ENCODE results near the gene DTX3L.

The DTX3L gene

DNA sequence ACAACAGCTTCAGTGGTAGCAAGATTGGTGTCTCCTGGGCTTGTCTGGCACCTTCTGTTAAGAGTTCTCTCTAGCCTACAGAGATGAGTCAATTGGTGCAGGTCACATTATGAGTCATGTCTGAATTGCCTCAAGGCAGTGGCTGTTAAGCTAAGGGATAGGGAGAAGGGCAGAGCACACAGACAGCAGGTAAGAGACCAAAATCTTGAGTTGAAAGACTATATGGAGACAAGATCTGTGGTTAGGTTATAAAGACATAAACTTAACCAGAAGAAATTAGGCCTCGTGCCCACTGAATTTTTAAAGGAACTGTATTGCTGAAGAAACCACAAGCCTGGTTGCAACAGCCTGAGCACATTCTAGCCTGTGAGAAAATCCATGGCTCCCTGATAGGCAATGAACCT lies 30.2 kb upstream of the DTX3L start:
- Histone ChIP-seq H3K4me2 (ENCODE audit: low read depth, low read length, poor library complexity, severe bottlenecking) (no peak overlapping the region), H3K27ac (ENCODE audit: low read depth, low read length) (no peak overlapping the region), H3K36me3 (ENCODE audit: low read length) (no peaks in the 10 kb centered on the region)

DNA sequence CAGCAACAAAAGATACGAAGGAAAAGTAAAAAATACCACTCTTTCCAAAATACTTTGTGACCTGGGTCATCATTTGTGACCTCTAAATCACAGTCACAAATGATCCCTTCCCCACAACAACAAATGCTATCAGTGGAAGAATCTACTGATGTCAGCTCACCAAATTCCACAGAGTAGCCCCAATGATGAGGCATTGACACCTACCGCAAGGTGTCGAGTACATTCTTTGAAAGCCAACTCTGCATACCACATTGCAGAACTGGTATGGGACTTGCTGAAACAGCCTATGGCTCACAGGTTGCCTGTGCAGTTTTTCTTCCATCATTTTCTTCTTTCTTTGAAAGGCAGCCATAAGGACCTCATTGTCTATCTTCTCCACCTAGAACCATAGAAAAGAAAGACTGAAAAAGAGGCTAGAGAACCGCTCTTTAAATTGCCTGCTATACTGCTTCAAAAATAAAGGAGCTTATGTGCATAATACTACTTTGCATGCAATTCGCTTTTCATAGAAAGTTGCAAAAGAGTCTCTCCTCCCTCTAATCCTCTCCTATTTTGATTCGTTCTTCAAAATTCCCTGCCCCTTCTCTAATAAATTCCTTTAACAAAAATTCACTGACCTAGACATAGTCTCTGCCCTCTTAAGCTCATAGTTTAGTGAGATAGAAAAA lies 28.0 kb upstream of the DTX3L start:
- H4K20me1 ChIP-seq (ENCODE audit: low read depth, low read length), result no peaks in the 10 kb centered on the region

More for the DNA sequence above, 30.2 kb upstream of the DTX3L start:
- TF ChIP-seq, protein P1, sequence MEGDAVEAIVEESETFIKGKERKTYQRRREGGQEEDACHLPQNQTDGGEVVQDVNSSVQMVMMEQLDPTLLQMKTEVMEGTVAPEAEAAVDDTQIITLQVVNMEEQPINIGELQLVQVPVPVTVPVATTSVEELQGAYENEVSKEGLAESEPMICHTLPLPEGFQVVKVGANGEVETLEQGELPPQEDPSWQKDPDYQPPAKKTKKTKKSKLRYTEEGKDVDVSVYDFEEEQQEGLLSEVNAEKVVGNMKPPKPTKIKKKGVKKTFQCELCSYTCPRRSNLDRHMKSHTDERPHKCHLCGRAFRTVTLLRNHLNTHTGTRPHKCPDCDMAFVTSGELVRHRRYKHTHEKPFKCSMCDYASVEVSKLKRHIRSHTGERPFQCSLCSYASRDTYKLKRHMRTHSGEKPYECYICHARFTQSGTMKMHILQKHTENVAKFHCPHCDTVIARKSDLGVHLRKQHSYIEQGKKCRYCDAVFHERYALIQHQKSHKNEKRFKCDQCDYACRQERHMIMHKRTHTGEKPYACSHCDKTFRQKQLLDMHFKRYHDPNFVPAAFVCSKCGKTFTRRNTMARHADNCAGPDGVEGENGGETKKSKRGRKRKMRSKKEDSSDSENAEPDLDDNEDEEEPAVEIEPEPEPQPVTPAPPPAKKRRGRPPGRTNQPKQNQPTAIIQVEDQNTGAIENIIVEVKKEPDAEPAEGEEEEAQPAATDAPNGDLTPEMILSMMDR (IDR thresholded peaks at IDR 0.05; ENCODE audit: insufficient read depth, low read length, poor library complexity, severe bottlenecking), result no peak
- TF ChIP-seq EZH2phosphoT487 (conservative IDR thresholded peaks at IDR 0.05; ENCODE audit: low read length), result no peak
- no peaks in the 10 kb centered on the region for H3F3A ChIP-seq (ENCODE audit: insufficient read depth)
- H2AFZ ChIP-seq (ENCODE audit: low read depth, low read length, severe bottlenecking), result no peak overlapping the region
- H3K27me3 ChIP-seq (ENCODE audit: low read length), result no peaks in the 10 kb centered on the region
- H3K79me2 ChIP-seq (ENCODE audit: insufficient read depth, low read length), result no peaks in the 10 kb centered on the region
- H3K9me3 ChIP-seq (ENCODE audit: insufficient read depth, low read length), result no peaks in the 10 kb centered on the region
- no peaks in the 10 kb centered on the region for H4K20me1 ChIP-seq (ENCODE audit: low read depth, low read length)
- no peak overlapping the region for H3K9ac ChIP-seq (ENCODE audit: low read length)
- H3K4me3 ChIP-seq (ENCODE audit: insufficient read depth, low read length, poor library complexity, severe bottlenecking), result no peak overlapping the region
- no peaks in the 10 kb centered on the region for H3K9me2 ChIP-seq (replicated peaks; ENCODE audit: insufficient read depth, low read length)

DNA sequence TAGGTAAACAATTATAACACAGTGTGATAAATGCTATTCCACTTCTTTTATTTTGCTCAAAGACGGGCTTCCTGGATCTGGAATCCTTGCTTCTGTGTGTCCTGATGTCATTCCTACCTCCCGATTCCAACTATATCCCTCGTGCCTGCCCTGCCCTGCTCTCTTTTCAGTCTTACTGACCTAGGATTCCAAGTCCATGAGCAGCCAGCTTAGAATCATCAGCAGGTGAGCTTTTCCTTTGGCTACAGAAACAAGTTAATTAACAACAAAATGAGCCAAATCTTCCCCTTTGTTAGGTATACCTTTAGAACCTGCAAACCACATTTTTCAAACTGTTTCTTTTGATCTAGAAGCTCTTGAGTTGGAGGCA lies 27.5 kb upstream of the DTX3L start:
- Histone ChIP-seq H3K9ac (ENCODE audit: low read length) (no peak overlapping the region), H3K9me3 (ENCODE audit: insufficient read depth, low read length) (no peaks in the 10 kb centered on the region), H3K9me2 (replicated peaks; ENCODE audit: insufficient read depth, low read length) (no peaks in the 10 kb centered on the region), H2AFZ (ENCODE audit: low read depth, low read length, severe bottlenecking) (no peak overlapping the region), H3K27ac (ENCODE audit: low read depth, low read length) (no peak overlapping the region), H4K20me1 (ENCODE audit: low read depth, low read length) (no peaks in the 10 kb centered on the region), H3F3A (ENCODE audit: insufficient read depth) (no peaks in the 10 kb centered on the region), H3K79me2 (ENCODE audit: insufficient read depth, low read length) (no peaks in the 10 kb centered on the region), H3K27me3 (ENCODE audit: low read length) (no peaks in the 10 kb centered on the region), H3K4me3 (ENCODE audit: insufficient read depth, low read length, poor library complexity, severe bottlenecking) (no peak overlapping the region), H3K4me2 (ENCODE audit: low read depth, low read length, poor library complexity, severe bottlenecking) (no peak overlapping the region), H3K36me3 (ENCODE audit: low read length) (no peaks in the 10 kb centered on the region)
- TF ChIP-seq EZH2phosphoT487 (conservative IDR thresholded peaks at IDR 0.05; ENCODE audit: low read length), result no peak
- TF ChIP-seq, protein P1 (IDR thresholded peaks at IDR 0.05; ENCODE audit: insufficient read depth, low read length, poor library complexity, severe bottlenecking), result no peak

More for the DNA sequence above, 28.0 kb upstream of the DTX3L start:
- Histone ChIP-seq H3K9me3 (ENCODE audit: insufficient read depth, low read length) (no peaks in the 10 kb centered on the region), H3K27ac (ENCODE audit: low read depth, low read length) (no peak overlapping the region), H3K9ac (ENCODE audit: low read length) (no peak overlapping the region), H3K27me3 (ENCODE audit: low read length) (no peaks in the 10 kb centered on the region), H3K4me3 (ENCODE audit: insufficient read depth, low read length, poor library complexity, severe bottlenecking) (no peak overlapping the region), H3F3A (ENCODE audit: insufficient read depth) (no peaks in the 10 kb centered on the region), H2AFZ (ENCODE audit: low read depth, low read length, severe bottlenecking) (no peak overlapping the region), H3K9me2 (replicated peaks; ENCODE audit: insufficient read depth, low read length) (no peaks in the 10 kb centered on the region), H3K4me2 (ENCODE audit: low read depth, low read length, poor library complexity, severe bottlenecking) (no peak overlapping the region), H3K36me3 (ENCODE audit: low read length) (no peaks in the 10 kb centered on the region), H3K79me2 (ENCODE audit: insufficient read depth, low read length) (no peaks in the 10 kb centered on the region)
- no peak for TF ChIP-seq EZH2phosphoT487 (conservative IDR thresholded peaks at IDR 0.05; ENCODE audit: low read length)
- TF ChIP-seq, protein P1 (IDR thresholded peaks at IDR 0.05; ENCODE audit: insufficient read depth, low read length, poor library complexity, severe bottlenecking), result no peak
